GM21381 (cell line): Measurements from ENCODE around the gene RBM33.
A peak's percentile ranks its signal among the peaks of the same experiment; 100 is the strongest.

Experiments
- ATAC-seq: cut with Tn5 transposase; IDR thresholded peaks from one replicate; pipeline ENCODE4 v1.9.1; 2021; ENCODE audit warnings: mild to moderate bottlenecking, moderate library complexity; ENCODE audit not compliant: unreplicated experiment

The RBM33 gene

GRCh38 chr7:155621418-155621980, 23.0 kb upstream of the RBM33 start:
- no peak for ATAC-seq

DNA sequence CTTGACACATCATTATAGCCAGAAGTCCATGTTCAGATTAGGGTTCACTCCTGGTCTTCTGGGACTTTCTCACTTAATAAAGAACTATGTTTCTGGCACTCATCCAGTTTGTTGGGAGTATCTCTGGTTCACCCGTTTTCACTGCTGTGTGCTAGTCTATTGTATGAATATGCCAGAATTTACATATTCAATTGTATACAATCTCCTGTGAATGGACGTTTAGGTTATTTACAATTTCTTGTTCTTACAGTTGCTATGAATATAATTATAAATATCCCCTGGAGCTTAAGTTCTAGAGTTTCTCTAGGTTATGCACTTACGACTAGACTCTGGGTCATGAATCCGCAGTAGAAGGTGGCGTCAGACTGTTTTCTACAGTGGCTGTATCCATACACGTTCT, 20.0 kb upstream of the RBM33 start:
- no peak for ATAC-seq

DNA sequence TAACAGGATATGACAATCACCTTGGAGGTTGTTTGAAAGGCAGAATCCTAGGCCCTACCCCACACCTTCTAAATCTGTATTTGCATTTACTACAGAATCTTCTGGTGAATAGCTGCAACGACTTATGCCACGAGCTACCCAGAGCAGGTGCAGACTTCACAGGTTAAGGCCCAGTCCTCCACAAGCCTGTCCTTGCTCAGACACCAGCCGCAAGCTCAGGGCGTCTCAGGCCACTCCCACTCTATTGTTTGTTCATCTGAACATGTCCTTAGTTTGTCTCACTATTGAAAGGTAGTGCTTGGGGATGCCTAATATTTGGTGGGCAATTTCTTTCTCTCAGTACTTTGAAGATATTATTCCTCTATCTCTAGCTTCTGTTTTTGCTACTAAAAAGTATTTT, 18.9 kb upstream of the RBM33 start:
- no peak for ATAC-seq

GRCh38 chr7:155629171-155629570, 15.3 kb upstream of the RBM33 start:
- no peak for ATAC-seq

DNA sequence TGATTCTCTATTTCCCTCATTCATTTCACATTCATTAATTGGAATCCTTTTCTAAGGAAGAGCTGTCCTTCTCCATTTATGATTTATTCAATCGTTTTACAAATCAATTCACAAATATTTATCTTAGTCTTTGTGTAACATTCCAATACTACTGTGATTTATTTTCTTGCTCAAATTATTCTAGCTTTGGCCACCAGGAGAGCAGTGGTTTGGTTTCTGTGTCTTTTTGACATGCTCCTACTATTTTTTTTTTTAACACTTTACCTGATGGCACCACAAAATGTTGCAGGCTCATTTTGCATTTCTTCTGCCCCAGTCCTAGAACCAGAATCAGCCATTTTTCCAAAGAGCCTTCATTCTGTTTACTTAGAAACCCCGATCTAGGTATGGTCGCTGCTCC, 13.3 kb upstream of the RBM33 start:
- no peak for ATAC-seq

- no peak for ATAC-seq
Observed at GRCh38 chr7:155635817-155636216, 8.6 kb upstream of the RBM33 start.

- no peak for ATAC-seq
Observed at GRCh38 chr7:155637155-155637554, 7.3 kb upstream of the RBM33 start.

DNA sequence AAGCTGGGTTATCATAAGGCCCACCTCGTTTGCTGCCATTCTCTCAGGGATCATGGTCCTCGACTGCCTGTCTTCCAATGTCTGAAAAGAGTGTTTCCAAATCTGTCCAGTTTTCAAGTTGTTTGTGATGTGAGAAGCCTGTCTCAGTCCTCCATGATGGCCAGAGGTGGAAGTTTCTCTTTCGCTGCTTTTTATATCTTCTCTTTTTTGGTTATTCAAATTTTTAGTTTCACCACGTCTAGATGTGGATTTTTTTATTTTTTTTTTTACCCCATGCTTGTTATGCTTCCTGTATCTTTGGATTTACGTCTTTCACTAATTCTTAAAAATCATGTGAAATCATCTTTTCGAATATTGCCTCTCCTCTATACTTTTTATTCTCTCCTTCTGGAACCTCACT, 6.1 kb upstream of the RBM33 start:
- no peak for ATAC-seq

DNA sequence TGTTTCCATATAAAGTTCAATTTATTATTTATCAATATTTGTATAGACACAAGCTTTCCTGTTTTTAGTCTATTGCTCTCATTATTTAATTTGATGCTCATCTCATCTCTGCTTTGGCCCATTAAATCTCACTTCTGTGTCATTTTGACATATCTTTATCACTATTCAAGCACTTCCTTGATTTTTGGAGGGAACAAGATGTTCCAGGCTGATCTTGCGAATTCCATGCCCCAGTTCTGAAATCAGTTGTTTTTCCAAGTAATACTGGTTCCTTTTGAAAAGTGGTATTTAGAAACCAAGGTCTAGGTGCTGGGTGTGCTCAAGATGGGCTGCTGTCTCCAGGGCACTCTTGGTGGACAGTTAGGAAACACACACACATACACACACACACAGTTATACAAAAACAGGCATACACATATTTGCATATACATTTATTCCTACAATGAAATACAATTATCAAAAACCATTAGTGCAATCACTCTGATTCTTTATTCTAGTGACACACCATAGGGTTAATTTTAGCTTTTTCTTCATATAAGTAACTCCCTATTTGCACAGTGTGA, 4.4 kb upstream of the RBM33 start:
- ATAC-seq: no peak

- ATAC-seq: no peak
Observed at GRCh38 chr7:155640629-155641028, 3.8 kb upstream of the RBM33 start.

DNA sequence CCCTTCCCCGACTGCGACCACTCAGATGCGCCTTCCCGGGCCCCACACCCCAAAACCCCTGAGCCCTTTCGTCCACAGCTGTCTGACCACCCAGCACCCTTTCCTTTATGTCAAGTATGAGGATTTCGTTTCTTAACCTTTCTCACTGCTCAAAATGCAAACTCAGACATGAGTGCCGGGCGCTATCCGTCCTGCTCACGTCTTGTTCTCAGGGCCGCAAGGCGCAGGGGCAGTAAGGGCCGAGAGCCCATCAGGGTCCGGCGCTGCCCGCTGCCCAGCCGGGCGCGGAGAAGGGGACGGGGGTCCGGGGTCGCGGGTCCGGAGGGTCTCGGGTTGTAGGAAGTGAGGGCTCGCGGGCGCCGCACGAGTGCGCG, 670 bp upstream of the RBM33 start:
- ATAC-seq: no peak

DNA sequence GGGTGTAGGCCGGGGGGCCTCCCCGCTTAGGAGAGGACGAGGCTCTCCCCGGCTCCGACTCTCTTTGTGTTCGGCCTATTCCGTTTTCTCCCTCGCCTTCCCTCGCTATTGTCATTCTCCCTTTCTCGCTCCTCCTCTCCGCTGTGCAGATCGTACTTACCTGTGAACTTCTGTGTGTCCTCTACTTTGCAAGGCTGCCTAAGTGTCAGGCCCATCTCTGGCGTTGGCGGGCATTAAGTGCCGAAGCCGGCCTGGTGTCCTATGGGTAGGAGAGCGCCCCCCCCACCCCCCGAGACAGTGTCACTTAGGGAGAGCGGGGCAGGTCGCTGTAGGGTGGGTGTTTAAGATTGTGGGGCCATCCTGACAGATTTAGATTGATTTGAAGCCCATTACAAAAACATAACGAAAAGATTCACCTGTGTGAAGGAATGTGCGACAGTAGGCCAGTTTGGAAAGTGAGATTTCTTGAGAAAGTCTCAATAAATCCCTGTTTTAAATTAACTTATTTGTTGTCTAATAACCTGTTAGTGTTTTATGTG, 579 bp downstream of the RBM33 start:
- peak; percentile 29 for ATAC-seq

- no peak for ATAC-seq
Observed at GRCh38 chr7:155645662-155646061, 1.2 kb downstream of the RBM33 start.

DNA sequence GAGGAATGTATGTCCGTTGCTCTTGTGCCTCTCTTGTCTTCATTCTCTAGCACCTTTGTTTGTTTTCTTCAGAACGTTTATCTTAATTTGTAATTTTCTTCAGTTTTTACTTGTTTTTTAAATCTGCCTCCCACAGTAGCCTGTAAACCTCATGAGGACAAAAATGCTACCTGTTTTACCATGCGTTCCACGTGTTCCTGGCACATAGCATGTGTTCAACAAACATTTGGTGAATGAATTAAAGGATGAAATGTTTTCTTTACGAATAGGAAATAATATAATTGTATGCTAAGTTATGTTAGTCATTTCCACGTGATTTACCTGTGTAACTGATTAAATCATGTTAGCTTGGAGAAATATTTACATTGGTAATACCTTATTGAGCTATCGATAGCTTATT, 2.2 kb downstream of the RBM33 start:
- ATAC-seq: no peak

DNA sequence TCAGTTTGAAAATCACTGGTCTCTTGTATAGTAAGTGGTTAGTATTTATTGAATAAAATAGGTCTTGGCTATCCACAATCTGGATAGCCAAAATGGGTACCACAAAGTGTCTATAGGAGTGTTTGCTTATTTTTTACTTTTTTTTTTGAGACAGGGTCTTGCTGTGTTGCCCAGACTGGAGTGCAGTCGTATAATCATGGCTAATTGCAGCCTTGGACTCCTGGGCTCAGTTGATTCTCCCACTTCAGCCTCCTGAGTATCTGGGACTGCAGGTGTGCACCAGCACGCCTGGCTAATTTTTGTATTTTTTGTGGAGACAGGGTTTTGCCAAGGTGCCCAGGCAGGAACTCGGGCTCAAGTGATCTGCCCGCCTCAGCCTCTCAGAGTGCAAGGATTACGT, 2.8 kb downstream of the RBM33 start:
- ATAC-seq: no peak

DNA sequence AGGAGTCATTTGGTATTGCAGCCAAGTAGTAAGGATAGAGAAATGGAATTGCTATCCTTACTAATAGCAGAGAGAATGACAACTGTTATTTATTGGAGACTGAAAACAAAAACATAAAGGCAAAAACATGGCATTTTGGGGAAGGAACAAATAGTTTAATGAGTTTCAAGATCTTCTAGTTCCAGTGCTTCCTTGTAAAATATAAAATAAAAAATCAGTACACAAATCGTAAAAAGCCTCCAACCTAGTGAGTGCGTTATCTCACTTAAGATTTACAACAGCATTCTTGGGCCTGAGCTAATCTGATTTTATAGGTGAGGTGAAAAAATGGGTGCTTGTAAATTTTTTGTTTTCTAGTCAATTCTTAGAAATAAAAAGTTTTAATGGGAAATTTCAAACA, 3.3 kb downstream of the RBM33 start:
- ATAC-seq: no peak

DNA sequence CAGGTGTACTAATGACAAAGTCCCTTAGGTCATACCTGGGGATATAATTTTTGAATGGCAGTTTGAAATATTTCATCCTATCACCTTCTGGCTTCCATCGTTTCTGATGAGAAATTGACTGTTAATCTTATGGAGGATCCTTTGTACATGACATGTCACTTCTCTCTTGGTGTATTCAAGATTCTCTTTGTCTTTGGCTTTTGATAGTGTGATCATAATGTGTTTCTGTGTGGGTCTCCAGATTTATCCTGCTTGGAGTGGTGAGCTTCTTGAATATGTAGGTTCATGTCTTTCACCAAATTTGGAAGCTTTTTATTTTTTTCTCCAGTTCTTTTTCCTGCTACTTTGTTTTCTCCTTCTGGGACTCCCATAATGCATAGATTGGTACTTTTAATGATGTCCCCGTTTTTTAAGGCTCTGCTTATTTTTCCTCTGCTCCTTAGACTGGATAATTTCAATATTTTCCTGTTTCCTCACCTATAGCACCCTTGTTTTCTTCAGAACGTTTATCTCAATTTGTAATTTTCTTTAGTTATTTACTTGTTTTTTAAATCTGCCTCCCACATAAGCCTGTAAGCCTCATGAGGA, 4.4 kb downstream of the RBM33 start:
- ATAC-seq: no peak

GRCh38 chr7:155649588-155649987, 5.1 kb downstream of the RBM33 start:
- no peak for ATAC-seq

DNA sequence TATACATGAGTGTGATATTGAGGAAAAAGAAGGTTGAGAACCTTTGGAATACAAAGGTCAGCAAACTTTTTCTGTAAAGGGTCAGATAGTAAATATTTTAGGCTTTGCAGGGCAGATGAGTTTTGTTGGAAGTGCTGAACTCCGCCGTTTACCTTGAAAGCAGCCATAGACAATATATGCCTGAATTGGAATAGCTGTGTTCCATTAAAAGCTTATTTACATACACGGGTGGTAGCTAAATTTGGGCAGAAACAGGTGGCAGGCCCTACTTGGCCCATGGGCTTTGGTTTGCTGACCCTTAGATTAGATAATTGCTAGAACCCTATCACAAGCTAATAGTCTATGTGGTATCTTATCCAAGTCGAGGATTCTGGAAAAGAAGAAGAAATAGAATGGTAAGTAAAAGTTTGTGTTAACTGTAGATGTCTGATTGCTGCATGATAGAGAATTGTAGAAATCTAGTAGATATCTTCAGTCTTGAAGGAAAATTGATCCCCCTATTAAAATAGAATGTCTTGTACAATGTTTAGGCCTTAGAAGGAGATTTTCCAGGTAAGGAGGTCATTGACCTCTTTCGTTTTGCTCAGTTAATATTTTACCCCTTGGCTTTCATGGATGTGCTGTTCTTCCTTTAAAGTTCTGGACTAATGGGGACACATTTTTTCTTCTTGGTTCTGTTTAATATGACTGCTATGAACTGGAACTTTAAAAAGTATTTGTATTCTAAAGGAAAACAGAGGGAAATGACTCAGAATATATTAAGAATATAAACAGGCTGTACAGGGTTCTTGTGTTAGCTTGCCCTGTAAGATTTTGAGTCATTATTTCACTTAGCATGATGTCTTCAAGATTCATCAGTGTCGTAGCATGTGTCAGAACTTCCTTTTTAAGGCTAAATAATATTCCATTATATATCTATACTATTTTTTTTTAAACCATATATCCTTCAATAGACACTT, 8.0 kb downstream of the RBM33 start:
- no peak for ATAC-seq

DNA sequence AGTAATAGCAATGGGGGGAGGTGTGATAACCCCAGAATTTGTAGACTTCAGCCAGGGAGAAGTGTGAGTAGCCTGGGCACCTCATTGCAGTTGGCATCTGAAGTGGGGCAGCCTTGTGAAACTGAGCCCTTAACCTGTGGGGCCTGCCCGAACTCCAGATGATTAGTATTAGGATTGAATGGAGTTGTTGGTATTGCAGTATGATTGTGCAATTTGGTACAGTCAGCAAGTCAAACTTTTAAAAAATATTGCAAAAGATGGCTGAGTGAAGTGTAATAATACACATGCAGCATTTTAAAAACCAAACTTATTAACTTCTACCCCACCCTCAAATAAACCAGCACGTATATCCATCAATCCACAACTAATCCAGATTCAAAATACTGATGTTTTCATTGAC, 9.3 kb downstream of the RBM33 start:
- ATAC-seq: no peak

DNA sequence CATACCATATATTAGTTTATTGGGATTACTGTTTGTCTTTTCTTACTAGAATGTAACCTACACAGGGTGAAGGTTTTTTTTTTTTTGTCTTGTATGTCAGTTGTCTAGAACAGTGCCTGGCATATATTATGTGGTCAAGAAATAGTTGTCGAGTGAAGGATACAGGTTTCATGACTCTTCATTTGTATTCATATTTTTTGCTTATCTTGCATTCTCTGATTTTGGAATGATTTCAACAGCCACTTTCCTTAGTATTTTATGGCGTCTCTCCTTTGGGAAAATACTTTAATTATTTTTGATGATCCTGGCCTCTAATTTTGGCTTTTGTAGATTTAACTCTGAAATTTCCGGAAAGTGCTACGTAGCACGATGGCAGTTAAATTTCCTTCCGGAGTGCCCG, 12.4 kb downstream of the RBM33 start:
- no peak for ATAC-seq
